Hepatocyte (in vitro differentiated cells): ENCODE measurements around the gene NAE1.

ENCODE experiments used
- EZH2 ChIP-seq: fragments of 200-600 bp; sonication (generic); IDR thresholded peaks from 2 replicates; pipeline ENCODE4 v1.6.1; 2016; ENCODE audit warnings: antibody characterized with exemption, mild to moderate bottlenecking, borderline replicate concordance
- EZH2phosphoT487 ChIP-seq: fragments of 200-600 bp; sonication (generic); IDR thresholded peaks from one replicate; pipeline ENCODE4 v1.6.1; 2018; ENCODE audit warnings: antibody characterized with exemption, mild to moderate bottlenecking, low read depth, moderate library complexity; ENCODE audit not compliant: unreplicated experiment, severe bottlenecking
- TF ChIP-seq, protein P1 (sequence below): fragments of 200-600 bp; sonication (generic); IDR thresholded peaks from 2 replicates; pipeline ENCODE4 v1.5.1; 2016; ENCODE audit warnings: antibody characterized with exemption, mild to moderate bottlenecking; ENCODE audit not compliant: poor library complexity

DNA sequence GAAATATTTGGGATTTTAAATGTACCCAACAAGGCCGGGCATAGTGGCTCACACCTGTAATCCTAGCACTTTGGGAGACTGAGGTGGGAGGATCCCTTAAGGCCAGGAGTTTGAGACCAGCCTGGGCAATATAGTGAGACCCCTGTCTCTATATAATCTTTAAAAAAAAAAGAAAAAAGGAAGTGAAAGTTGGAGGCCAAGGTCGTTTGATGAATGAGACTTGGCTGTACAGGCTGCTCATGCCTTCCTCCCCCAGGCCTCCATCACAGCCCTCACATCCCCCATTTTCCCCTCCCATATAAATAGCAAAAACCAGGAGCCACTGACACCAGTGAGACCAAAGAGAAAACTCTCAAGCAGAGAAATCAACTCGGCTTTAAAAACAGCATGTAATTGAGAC, 10.1 kb upstream of the NAE1 start:
- TF ChIP-seq, protein P1, sequence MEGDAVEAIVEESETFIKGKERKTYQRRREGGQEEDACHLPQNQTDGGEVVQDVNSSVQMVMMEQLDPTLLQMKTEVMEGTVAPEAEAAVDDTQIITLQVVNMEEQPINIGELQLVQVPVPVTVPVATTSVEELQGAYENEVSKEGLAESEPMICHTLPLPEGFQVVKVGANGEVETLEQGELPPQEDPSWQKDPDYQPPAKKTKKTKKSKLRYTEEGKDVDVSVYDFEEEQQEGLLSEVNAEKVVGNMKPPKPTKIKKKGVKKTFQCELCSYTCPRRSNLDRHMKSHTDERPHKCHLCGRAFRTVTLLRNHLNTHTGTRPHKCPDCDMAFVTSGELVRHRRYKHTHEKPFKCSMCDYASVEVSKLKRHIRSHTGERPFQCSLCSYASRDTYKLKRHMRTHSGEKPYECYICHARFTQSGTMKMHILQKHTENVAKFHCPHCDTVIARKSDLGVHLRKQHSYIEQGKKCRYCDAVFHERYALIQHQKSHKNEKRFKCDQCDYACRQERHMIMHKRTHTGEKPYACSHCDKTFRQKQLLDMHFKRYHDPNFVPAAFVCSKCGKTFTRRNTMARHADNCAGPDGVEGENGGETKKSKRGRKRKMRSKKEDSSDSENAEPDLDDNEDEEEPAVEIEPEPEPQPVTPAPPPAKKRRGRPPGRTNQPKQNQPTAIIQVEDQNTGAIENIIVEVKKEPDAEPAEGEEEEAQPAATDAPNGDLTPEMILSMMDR: no peak
- TF ChIP-seq EZH2 (no peak), EZH2phosphoT487 (no peak)
